Smooth muscle cell (in vitro differentiated cells): ENCODE data around the gene STK4. TPM values are rescaled to one million over a fixed set of nuclear protein-coding genes. Genes with fewer than 3 reads are reported as not detected.

ENCODE experiments used
- DNase-seq: peaks from one replicate; lab custom pipeline; 2025; ENCODE audit not compliant: unreplicated experiment; lab: John Stamatoyannopoulos, UW
- H2AFZ ChIP-seq: fragments of 200-600 bp; sonication (generic); 2 replicates; pipeline ENCODE4 v1.6.0; 2016; ENCODE audit warnings: antibody characterized with exemption, low read depth, mild to moderate bottlenecking
- H3F3A ChIP-seq: fragments of 200-600 bp; sonication (generic); 2 replicates; pipeline ENCODE4 v1.6.0; 2017; ENCODE audit warnings: antibody characterized with exemption, low read depth
- H3K27ac ChIP-seq: fragments of 200-600 bp; sonication (generic); 2 replicates; pipeline ENCODE4 v1.5.1; 2016; ENCODE audit warnings: low read depth, mild to moderate bottlenecking
- H3K27me3 ChIP-seq: fragments of 200-600 bp; sonication (generic); 2 replicates; pipeline ENCODE4 v1.6.1; 2016; ENCODE audit warnings: low read depth, mild to moderate bottlenecking
- H3K36me3 ChIP-seq: fragments of 200-600 bp; sonication (generic); 2 replicates; pipeline ENCODE4 v1.5.1; 2016; ENCODE audit warnings: low read depth
- H3K4me1 ChIP-seq: fragments of 200-600 bp; sonication (generic); 2 replicates; pipeline ENCODE4 v1.5.1; 2016; ENCODE audit warnings: low read depth
- H3K4me2 ChIP-seq: fragments of 200-600 bp; sonication (generic); 2 replicates; pipeline ENCODE4 v1.6.0; 2016; ENCODE audit warnings: mild to moderate bottlenecking
- H3K4me3 ChIP-seq: fragments of 200-600 bp; sonication (generic); 2 replicates; pipeline ENCODE4 v1.5.1; 2016; ENCODE audit warnings: mild to moderate bottlenecking
- H3K79me2 ChIP-seq: fragments of 200-600 bp; sonication (generic); 2 replicates; pipeline ENCODE4 v1.6.0; 2016; ENCODE audit warnings: low read depth, mild to moderate bottlenecking
- H3K9ac ChIP-seq: fragments of 200-600 bp; sonication (generic); 2 replicates; pipeline ENCODE4 v1.6.0; 2016; ENCODE audit warnings: low read depth
- H3K9me3 ChIP-seq: fragments of 200-600 bp; sonication (generic); replicated peaks from 2 replicates; pipeline ENCODE4 v1.5.1; 2016; ENCODE audit warnings: low read depth
- H4K20me1 ChIP-seq: fragments of 200-600 bp; sonication (generic); 2 replicates; pipeline ENCODE4 v1.6.0; 2016; ENCODE audit warnings: low read depth
- CTCF ChIP-seq: fragments of 200-600 bp; sonication (generic); IDR thresholded peaks from 2 replicates; pipeline ENCODE4 v1.5.1; 2017; ENCODE audit warnings: borderline replicate concordance, mild to moderate bottlenecking, antibody characterized with exemption; ENCODE audit not compliant: insufficient read depth, poor library complexity, severe bottlenecking
- WGBS: methylation state at CpG from one replicate; pipeline ENCODE4 v1.1.7; 2016; ENCODE audit warnings: low lambda C conversion rate; 5-methylcytosine and 5-hydroxymethylcytosine counted together
- polyA plus RNA-seq: library from polyadenylated mRNA; unstranded; fragments of >200 nt; fragmentation: Nextera tagmentation; extraction: Ambion mirVana; gene quantifications from 2 replicates; pipeline ENCODE4 v1.2.1, GENCODE V29; 2016
- total RNA-seq: library from RNA; depleted of rRNA; stranded (reverse); fragments of >200 nt; gene quantifications from 2 replicates; pipeline ENCODE4 v1.2.3, GENCODE V29; 2014

The STK4 gene
- total and polyA plus RNA-seq, 2 experiments from 2014 or later: 16.8 to 33.5 TPM

GRCh38 chr20:45049438-45049837 lies 83.1 kb downstream of the STK4 start:
- Histone ChIP-seq H4K20me1 (peaks cover 4% of the 10 kb centered on the region), H2AFZ (no peak overlapping the region), H3K9ac (no peak overlapping the region), H3F3A (peaks cover 6% of the 10 kb centered on the region), H3K4me2 (no peak overlapping the region), H3K27me3 (no peaks in the 10 kb centered on the region), H3K36me3 (no peaks in the 10 kb centered on the region), H3K79me2 (no peaks in the 10 kb centered on the region), H3K27ac (no peak overlapping the region), H3K9me3 (no peaks in the 10 kb centered on the region), H3K4me3 (no peak overlapping the region), H3K4me1 (peaks cover 14% of the 10 kb centered on the region)
- no peak for DNase-seq
- WGBS: 85% methylated on average over 3 of the region's 3 CpGs
- TF ChIP-seq CTCF: no peak

- no peak for TF ChIP-seq CTCF
- 43% methylated on average over 5 of the region's 5 CpGs for WGBS
- no peaks in the 10 kb centered on the region for H3K36me3 ChIP-seq
- H3K4me2 ChIP-seq: no peak overlapping the region
- H4K20me1 ChIP-seq: peaks cover 4% of the 10 kb centered on the region
- H3K27ac ChIP-seq: no peak overlapping the region
- peaks cover 6% of the 10 kb centered on the region for H3F3A ChIP-seq
- H2AFZ ChIP-seq: no peak overlapping the region
- H3K4me3 ChIP-seq: no peak overlapping the region
- peaks cover 14% of the 10 kb centered on the region for H3K4me1 ChIP-seq
- H3K9me3 ChIP-seq: no peaks in the 10 kb centered on the region
- DNase-seq: no peak
- no peak overlapping the region for H3K9ac ChIP-seq
- H3K79me2 ChIP-seq: no peaks in the 10 kb centered on the region
- H3K27me3 ChIP-seq: no peaks in the 10 kb centered on the region
These were observed 83.7 kb downstream of the STK4 start for GRCh38 chr20:45049904-45050471.

- H3K9me3 ChIP-seq: no peaks in the 10 kb centered on the region
- H3F3A ChIP-seq: peaks cover 6% of the 10 kb centered on the region
- WGBS: 94% methylated on average over 3 of the region's 3 CpGs
- H3K79me2 ChIP-seq: no peaks in the 10 kb centered on the region
- H3K27me3 ChIP-seq: no peaks in the 10 kb centered on the region
- TF ChIP-seq CTCF: no peak
- H3K4me1 ChIP-seq: peaks cover 14% of the 10 kb centered on the region
- no peak overlapping the region for H3K4me3 ChIP-seq
- H4K20me1 ChIP-seq: peaks cover 4% of the 10 kb centered on the region
- H3K36me3 ChIP-seq: no peaks in the 10 kb centered on the region
- no peak overlapping the region for H3K4me2 ChIP-seq
- H3K27ac ChIP-seq: no peak overlapping the region
- no peak overlapping the region for H3K9ac ChIP-seq
- DNase-seq: no peak
- H2AFZ ChIP-seq: no peak overlapping the region
These were observed 85.1 kb downstream of the STK4 start for GRCh38 chr20:45051204-45052060.
